ENCODE measurements around the gene GLCCI1.

GRCh38 chr7:8119262-8119661 is 150.7 kb downstream of the GLCCI1 start:
- no peak for TF ChIP-seq JUND (IDR thresholded peaks at IDR 0.05; ENCODE audit: low read depth, low read length)
- no peak for TF ChIP-seq TCF3 (IDR thresholded peaks at IDR 0.05; ENCODE audit: borderline replicate concordance, insufficient read depth, low read depth, low read length)
